K562 (cell line): ENCODE data around the gene TMEM120A. TPM values are rescaled to one million over a fixed set of nuclear protein-coding genes. Genes with fewer than 3 reads are reported as not detected.

Source experiments
- ATAC-seq: fragments of 200-7000 bp; cut with Tn5 transposase; 3 replicates; pipeline ENCODE4 v1.9.1; 2020; ENCODE audit warnings: moderate library complexity
- BruUV-seq: library from RNA; stranded (reverse); fragments of 400-500 nt; replicated peaks from 2 replicates; lab custom pipeline; 2021; lab: Mats Ljungman, UMichigan
- CTCF ChIA-PET: fragments of 300-600 bp; formaldehyde crosslinking; extraction: SDS; loops from one replicate; lab custom pipeline; 2021; ENCODE audit warnings: low intra/inter-chr PET ratio; lab: Yijun Ruan, JAX
- POLR2A ChIA-PET: fragments of 300-600, 350-650 bp; sonication (Branson Sonifier 250); formaldehyde crosslinking; extraction: SDS; loops from one replicate; lab custom pipeline; 2021; ENCODE audit warnings: antibody characterized with exemption, inconsistent platforms; lab: Yijun Ruan, JAX
- DNase-seq, 4 experiments: peaks; one replicate each; pipeline versions ENCODE4 v3.0.0 to v3.0.0-alpha.2; 2011 to 2018; ENCODE audit warnings: low spot score in 3 of 4, mixed read lengths in 3 of 4; ENCODE audit errors: extremely low read depth in 1 of 4
- FAIRE-seq: peaks from 2 replicates; lab custom pipeline; 2011; peaks lifted over from hg19 to GRCh38; lab: Jason Lieb, UNC
- H2AFZ ChIP-seq: 2 replicates; pipeline ENCODE4 v1.6.0; 2011; ENCODE audit warnings: low read depth, low read length, control low read depth, inconsistent platforms
- H3K27ac ChIP-seq: fragments of 200-600 bp; 3 replicates; pipeline ENCODE4 v1.8.0; 2011; ENCODE audit warnings: low read depth, mild to moderate bottlenecking, control low read depth, inconsistent platforms, low read length, moderate library complexity, mixed read lengths; ENCODE audit errors: extremely low read depth
- H3K27me3 ChIP-seq, 2 experiments: fragments of 300-600 bp in 1 of 2; 2 replicates in 1 of 2; 3 replicates in 1 of 2; pipeline versions ENCODE4 v1.6.0 to v1.8.0; 2011; ENCODE audit warnings: inconsistent platforms in 2 of 2, low read length in 2 of 2, mild to moderate bottlenecking in 1 of 2, mixed read lengths in 1 of 2, moderate library complexity in 1 of 2; ENCODE audit not compliant: control insufficient read depth in 2 of 2, insufficient read depth in 2 of 2
- H3K36me3 ChIP-seq: fragments of 300-600 bp; 3 replicates; pipeline ENCODE4 v1.8.0; 2011; ENCODE audit warnings: mild to moderate bottlenecking, low read length, inconsistent platforms; ENCODE audit not compliant: control insufficient read depth, insufficient read depth
- H3K4me1 ChIP-seq, 2 experiments: fragments of 200-600 bp in 1 of 2; replicated peaks in 1 of 2; 2 replicates in 1 of 2; 3 replicates in 1 of 2; pipeline versions ENCODE4 v1.5.1 to v1.8.0; 2011; ENCODE audit warnings: inconsistent platforms in 2 of 2, low read length in 2 of 2, mild to moderate bottlenecking in 1 of 2, mixed read lengths in 1 of 2, moderate library complexity in 1 of 2; ENCODE audit not compliant: control insufficient read depth in 2 of 2, insufficient read depth in 2 of 2
- H3K4me2 ChIP-seq: 2 replicates; pipeline ENCODE4 v1.6.1; 2011; ENCODE audit warnings: low read length, control low read depth, inconsistent platforms, mixed read lengths; ENCODE audit not compliant: insufficient read depth
- H3K4me3 ChIP-seq: fragments of 200-600 bp; sonication (generic), shearing (Covaris generic); 2 replicates; pipeline ENCODE4 v1.5.1; 2016; ENCODE audit warnings: control low read depth, inconsistent platforms
- H3K79me2 ChIP-seq: fragments of 200-600 bp; 3 replicates; pipeline ENCODE4 v1.8.0; 2011; ENCODE audit warnings: low read length, inconsistent platforms; ENCODE audit not compliant: control insufficient read depth, insufficient read depth
- H3K9ac ChIP-seq, 2 experiments: 2 replicates each; pipeline versions ENCODE4 v1.6.0 to v1.6.1; 2011; ENCODE audit warnings: low read depth in 2 of 2, low read length in 2 of 2, control low read depth in 1 of 2, inconsistent platforms in 1 of 2, mild to moderate bottlenecking in 1 of 2, mixed read lengths in 1 of 2; ENCODE audit not compliant: insufficient read depth in 1 of 2
- H3K9me1 ChIP-seq: one replicate; pipeline ENCODE4 v1.6.0; 2011; ENCODE audit warnings: inconsistent platforms, mild to moderate bottlenecking, low read length, moderate library complexity; ENCODE audit not compliant: control insufficient read depth, insufficient read depth
- H3K9me3 ChIP-seq: replicated peaks from 2 replicates; pipeline ENCODE4 v1.5.1; 2011; ENCODE audit warnings: low read depth, low read length, inconsistent platforms; ENCODE audit not compliant: control insufficient read depth, insufficient read depth
- H4K20me1 ChIP-seq: replicated peaks from 2 replicates; pipeline ENCODE4 v1.6.1; 2011; ENCODE audit warnings: low read length, inconsistent platforms, mixed read lengths; ENCODE audit not compliant: control insufficient read depth, insufficient read depth
- HDGF ChIP-seq: fragments of 450-650 bp; IDR thresholded peaks from 2 replicates; pipeline ENCODE4 v1.6.1; 2016
- HNRNPL ChIP-seq: fragments of 200-400 bp; formaldehyde crosslinking; IDR thresholded peaks from 2 replicates; pipeline ENCODE4 v1.6.1; 2017; ENCODE audit warnings: low read depth, mild to moderate bottlenecking, low read length
- KAT2B ChIP-seq: IDR thresholded peaks from one replicate; pipeline ENCODE4 v1.6.1; 2012; ENCODE audit warnings: low read depth, mild to moderate bottlenecking, control low read depth, inconsistent platforms, low read length, moderate library complexity
- POLR2A ChIP-seq: fragments of 450-650 bp; conservative IDR thresholded peaks from 2 replicates; pipeline ENCODE4 v1.6.1; 2016
- PYGO2 ChIP-seq: fragments of 450-650 bp; IDR thresholded peaks from 2 replicates; pipeline ENCODE4 v1.6.1; 2016; ENCODE audit warnings: mild to moderate bottlenecking, missing genetic modification characterization, moderate library complexity, missing compliant biosample characterization
- RFX1 ChIP-seq: fragments of 450-650 bp; IDR thresholded peaks from 2 replicates; pipeline ENCODE4 v1.6.1; 2016; ENCODE audit warnings: mild to moderate bottlenecking, moderate library complexity
- SMAD1 ChIP-seq: fragments of 150-350 bp; IDR thresholded peaks from 2 replicates; pipeline ENCODE4 v1.6.1; 2014; ENCODE audit warnings: low read length, low read depth; ENCODE audit not compliant: partially characterized antibody
- SNAPC5 ChIP-seq: fragments of 250-450 bp; sonication (Bioruptor Pico); IDR thresholded peaks from 2 replicates; pipeline ENCODE4 v1.8.0; 2021; ENCODE audit warnings: moderate library complexity, mild to moderate bottlenecking, inconsistent platforms
- TAF7 ChIP-seq: fragments of 450-650 bp; IDR thresholded peaks from 2 replicates; pipeline ENCODE4 v1.6.1; 2016; ENCODE audit warnings: missing genetic modification characterization, missing compliant biosample characterization
- U2AF2 ChIP-seq: fragments of 200-400 bp; formaldehyde crosslinking; optimal IDR thresholded peaks from 2 replicates; pipeline ENCODE3; 2017; ENCODE audit warnings: low read depth, mild to moderate bottlenecking, low read length
- ZNF133 ChIP-seq: fragments of 250-450 bp; sonication (Bioruptor Pico); IDR thresholded peaks from 2 replicates; pipeline ENCODE4 v1.4.0; 2020; ENCODE audit warnings: mild to moderate bottlenecking
- ZNF280B ChIP-seq: fragments of 250-450 bp; sonication (Bioruptor Pico); IDR thresholded peaks from 2 replicates; pipeline ENCODE4 v1.5.1; 2021; ENCODE audit warnings: mild to moderate bottlenecking
- ZNF318 ChIP-seq, 2 experiments: fragments of 450-650 bp; IDR thresholded peaks; 2 replicates each; pipeline ENCODE4 v1.6.1; 2016; ENCODE audit warnings: mild to moderate bottlenecking in 2 of 2, borderline replicate concordance in 1 of 2, low read depth in 1 of 2, moderate library complexity in 1 of 2
- ZNF785 ChIP-seq: fragments of 250-450 bp; sonication (Bioruptor Pico); IDR thresholded peaks from 2 replicates; pipeline ENCODE4 v1.4.0; 2020; ENCODE audit warnings: mild to moderate bottlenecking
- WGBS: fragments of 100-300 bp; shearing (Covaris generic); methylation state at CpG from one replicate; pipeline ENCODE4 v1.1.6; 2016; ENCODE audit warnings: low coverage, mixed read lengths; ENCODE audit not compliant: insufficient coverage; ENCODE audit errors: missing lambda C conversion rate; 5-methylcytosine and 5-hydroxymethylcytosine counted together
- in situ Hi-C: fragments of 300-500 bp; cut with MboI; formaldehyde crosslinking; loops from 4 replicates; pipeline ENCODE4 v1.15.0; 2018; ENCODE audit warnings: inconsistent platforms, mixed read lengths
- intact Hi-C: fragments of 100-400 bp; cut with micrococcal nuclease; formaldehyde crosslinking; loops from 2 replicates; pipeline ENCODE4 v1.14.2; 2022
- polyA plus RNA-seq, 8 experiments: library from polyadenylated mRNA; depleted of rRNA in 4 of 8; stranded (reverse) in 5 of 8; unstranded in 3 of 8; fragments of >200 nt; fragmentation: Nextera tagmentation in 2 of 8; fragmentation: Illumina TruSeq in 1 of 8; extraction: Ambion mirVana in 2 of 8; extraction: Trizol in 1 of 8; gene quantifications; 2 replicates each; pipeline versions ENCODE4 v1.2.1 to v1.2.3, GENCODE V29; 2011 to 2014; ENCODE audit warnings: inconsistent platforms in 1 of 8, missing spikeins in 1 of 8
- total RNA-seq, 7 experiments: library from RNA; depleted of rRNA in 6 of 7; stranded (reverse); fragments of >200 nt in 6 of 7; fragmentation: Illumina TruSeq in 2 of 7; extraction: Trizol in 2 of 7; gene quantifications; 2 replicates each; pipeline versions ENCODE4 v1.2.1 to v1.2.3, GENCODE V29; 2011 to 2021; ENCODE audit warnings: low replicate concordance in 1 of 7

The TMEM120A gene
- total and polyA plus RNA-seq, 9 of the 15 experiments (the other 6 are each of a cell fraction or from before 2014, with no cell fraction given) = 2.3 to 90.2 (median 22.9) TPM

GRCh38 chr7:75968012-75968411 is 26.4 kb downstream of the TMEM120A start:
- no peak overlapping the region for H2AFZ ChIP-seq
- WGBS = 83% methylated on average over 10 of the region's 10 CpGs
- H3K4me1 ChIP-seq = peaks cover 8 to 41% of the 10 kb centered on the region in 2 experiments; a peak in 3 of 5 replicates
- intact Hi-C loops (no loop called here), in situ Hi-C loops (no loop called here)
- DNase-seq = no peak
- peaks cover 2% of the 10 kb centered on the region for H3K9me1 ChIP-seq
- CTCF ChIA-PET = no interaction called here
- H3K9ac ChIP-seq = peak overlapping the region in 1 of 2 experiments; percentile 31; a peak in 1 of 4 replicates
- ATAC-seq = no peak
- H3K4me3 ChIP-seq = no peak overlapping the region
- POLR2A ChIA-PET = no interaction called here
- BruUV-seq = no TSS peak
- no peaks in the 10 kb centered on the region for H3K27me3 ChIP-seq
- H4K20me1 ChIP-seq = no peaks in the 10 kb centered on the region
- H3K79me2 ChIP-seq = no peaks in the 10 kb centered on the region
- no peak for FAIRE-seq
- H3K9me3 ChIP-seq = no peaks in the 10 kb centered on the region
- no peak overlapping the region for H3K4me2 ChIP-seq
- no peak overlapping the region for H3K27ac ChIP-seq
- peaks cover 37% of the 10 kb centered on the region; the same call in 2 of the 3 replicates for H3K36me3 ChIP-seq
- TF ChIP-seq ZNF318 (IDR thresholded peaks at IDR 0.05; ENCODE audit: borderline replicate concordance in 1 of 2, low read depth in 1 of 2) (no peak), SNAPC5 (CRISPR knock-in tag) (no peak), ZNF133 (CRISPR knock-in tag) (no peak), POLR2A (no peak), KAT2B (no peak), HNRNPL (no peak), ZNF280B (CRISPR knock-in tag) (no peak), U2AF2 (no peak), RFX1 (no peak), SMAD1 (no peak), HDGF (no peak), PYGO2 (tag) (no peak), ZNF785 (CRISPR knock-in tag) (no peak), TAF7 (tag) (no peak)
